NCI-H187 treated with DMSO at 0.1 percent for 48 hours (cell line): ENCODE measurements around the gene PDS5B.
"Not testable (repeated sequence)": the region's sequence is repeated elsewhere in the genome, so short reads cannot be mapped to it uniquely, and the experiment has no call there.

Source experiments
- DNase-seq: peaks from one replicate; lab custom pipeline; 2025; lab: John Stamatoyannopoulos, UW

Gene PDS5B

GRCh38 chr13:32586080-32586900 lies at the start of gene PDS5B:
TSS of gene PDS5B (plus strand) at chr13:32586452. CDS start at chr13:32648773, 62,321 bp downstream.
- peak; percentile 55 for DNase-seq

- no peak for DNase-seq
These were observed 48.6 kb upstream of the PDS5B start for GRCh38 chr13:32537580-32538142.

- no peak for DNase-seq
These were observed 48.1 kb upstream of the PDS5B start for GRCh38 chr13:32538143-32538620.

GRCh38 chr13:32538621-32539246 lies 47.5 kb upstream of the PDS5B start, which contains the start of gene N4BP2L2:
TSS of gene N4BP2L2 (minus strand) at chr13:32538795. CDS start at chr13:32537027, 1,768 bp downstream.
- peak; percentile 48 for DNase-seq

GRCh38 chr13:32542221-32542620 lies 44.0 kb upstream of the PDS5B start:
- no peak for DNase-seq

GRCh38 chr13:32545083-32545482 lies 41.2 kb upstream of the PDS5B start:
- no peak for DNase-seq

- DNase-seq = no peak
These were observed 37.4 kb upstream of the PDS5B start for GRCh38 chr13:32548837-32549236.

GRCh38 chr13:32549788-32550187 lies 36.5 kb upstream of the PDS5B start:
- DNase-seq = no peak

- DNase-seq = no peak
These were observed 32.5 kb upstream of the PDS5B start for GRCh38 chr13:32553720-32554119.

- DNase-seq = no peak
These were observed 30.6 kb upstream of the PDS5B start for GRCh38 chr13:32555613-32556012.

GRCh38 chr13:32560842-32561241 lies 25.4 kb upstream of the PDS5B start:
- not testable (repeated sequence) for DNase-seq

- DNase-seq = not testable (repeated sequence)
These were observed 10.6 kb upstream of the PDS5B start for GRCh38 chr13:32575687-32576086.

- no peak for DNase-seq
These were observed 9.2 kb upstream of the PDS5B start for GRCh38 chr13:32577032-32577431.

GRCh38 chr13:32581177-32581786 lies 5.0 kb upstream of the PDS5B start:
- DNase-seq = no peak

- no peak for DNase-seq
These were observed 4.0 kb upstream of the PDS5B start for GRCh38 chr13:32582281-32582680.

GRCh38 chr13:32582991-32583390 lies 3.3 kb upstream of the PDS5B start:
- no peak for DNase-seq

GRCh38 chr13:32585550-32586079 lies 637 bp upstream of the PDS5B start:
- DNase-seq = no peak

- no peak for DNase-seq
These were observed 959 bp downstream of the PDS5B start for GRCh38 chr13:32587011-32587810.

- no peak for DNase-seq
These were observed 1.5 kb downstream of the PDS5B start for GRCh38 chr13:32587811-32588170.

- DNase-seq = no peak
These were observed 2.5 kb downstream of the PDS5B start for GRCh38 chr13:32588736-32589135.

GRCh38 chr13:32589471-32589870 lies 3.2 kb downstream of the PDS5B start:
- DNase-seq = no peak
